Spleen (tissue), 7 donors: ENCODE results near the gene OLFM1.
"Not testable (repeated sequence)": the region's sequence is repeated elsewhere in the genome, so short reads cannot be mapped to it uniquely, and the experiment has no call there.

Experiments used
- POLR2A ChIP-seq, 3 donors: fragments of 450-650 bp; IDR thresholded peaks; one replicate each; pipeline ENCODE4 v1.5.1; 2017; ENCODE audit warnings: antibody characterized with exemption in 3 of 3, mild to moderate bottlenecking in 1 of 3
- TF ChIP-seq, protein P1 (sequence below), 11 experiments: fragments of 200-600 bp in 7 of 11; fragments of 450-650 bp in 4 of 11; sonication (generic) in 4 of 11; IDR thresholded peaks in 8 of 11; conservative IDR thresholded peaks in 3 of 11; 1 replicate in 7 of 11; 2 replicates in 4 of 11; pipeline versions ENCODE4 v1.4.0 to v1.8.0; 2016 to 2021; ENCODE audit warnings: antibody characterized with exemption in 11 of 11, inconsistent platforms in 4 of 11, mild to moderate bottlenecking in 1 of 11
- donor health status: DM: no; HTN: no; CAD: no; lungs with moderate emphysema.
- donor health status: DM: no; HTN: no; CAD: no.
- donor health status: DM: no; HTN: no; CAD: no.

DNA sequence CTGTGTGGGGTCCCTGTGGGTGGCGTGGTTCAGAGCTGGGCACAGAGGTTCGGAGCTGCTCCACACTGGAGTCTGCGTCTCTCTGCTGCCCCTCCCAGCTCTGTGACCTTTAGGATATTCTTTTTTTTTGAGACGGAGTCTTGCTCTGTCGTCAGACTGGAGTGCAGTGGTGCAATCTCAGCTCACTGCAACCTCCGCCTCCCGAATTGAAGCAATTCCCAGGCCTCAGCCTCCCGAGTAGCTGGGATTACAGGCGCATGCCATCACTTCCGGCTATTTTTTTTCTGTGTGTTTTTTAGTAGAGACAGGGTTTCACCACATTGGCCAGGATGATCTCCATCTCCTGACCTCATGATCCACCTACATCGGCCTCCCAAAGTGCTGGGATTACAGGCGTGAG is 24.1 kb downstream of the OLFM1 start:
- TF ChIP-seq, protein P1, sequence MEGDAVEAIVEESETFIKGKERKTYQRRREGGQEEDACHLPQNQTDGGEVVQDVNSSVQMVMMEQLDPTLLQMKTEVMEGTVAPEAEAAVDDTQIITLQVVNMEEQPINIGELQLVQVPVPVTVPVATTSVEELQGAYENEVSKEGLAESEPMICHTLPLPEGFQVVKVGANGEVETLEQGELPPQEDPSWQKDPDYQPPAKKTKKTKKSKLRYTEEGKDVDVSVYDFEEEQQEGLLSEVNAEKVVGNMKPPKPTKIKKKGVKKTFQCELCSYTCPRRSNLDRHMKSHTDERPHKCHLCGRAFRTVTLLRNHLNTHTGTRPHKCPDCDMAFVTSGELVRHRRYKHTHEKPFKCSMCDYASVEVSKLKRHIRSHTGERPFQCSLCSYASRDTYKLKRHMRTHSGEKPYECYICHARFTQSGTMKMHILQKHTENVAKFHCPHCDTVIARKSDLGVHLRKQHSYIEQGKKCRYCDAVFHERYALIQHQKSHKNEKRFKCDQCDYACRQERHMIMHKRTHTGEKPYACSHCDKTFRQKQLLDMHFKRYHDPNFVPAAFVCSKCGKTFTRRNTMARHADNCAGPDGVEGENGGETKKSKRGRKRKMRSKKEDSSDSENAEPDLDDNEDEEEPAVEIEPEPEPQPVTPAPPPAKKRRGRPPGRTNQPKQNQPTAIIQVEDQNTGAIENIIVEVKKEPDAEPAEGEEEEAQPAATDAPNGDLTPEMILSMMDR (IDR thresholded peaks at IDR 0.05 in 8 of 11, conservative IDR thresholded peaks at IDR 0.05 in 3 of 11): not testable (repeated sequence)
- not testable (repeated sequence) for TF ChIP-seq POLR2A (IDR thresholded peaks at IDR 0.05)
